Osteoblast (primary cell): ENCODE measurements around the gene RMI2. TPM values are rescaled to one million over a fixed set of nuclear protein-coding genes. Genes with fewer than 3 reads are reported as not detected.

Experiments used
- DNase-seq: peaks from one replicate; pipeline ENCODE4 v3.0.0; 2011; ENCODE audit warnings: low spot score, mixed read lengths; ENCODE audit not compliant: insufficient read length; ENCODE audit errors: missing footprints
- H2AFZ ChIP-seq: 2 replicates; pipeline ENCODE4 v1.6.0; 2011; ENCODE audit warnings: mild to moderate bottlenecking, low read length
- H3K27ac ChIP-seq: 2 replicates; pipeline ENCODE4 v1.5.1; 2011; ENCODE audit warnings: mild to moderate bottlenecking, low read depth, low read length, moderate library complexity
- H3K27me3 ChIP-seq: 2 replicates; pipeline ENCODE4 v1.6.0; 2012; ENCODE audit warnings: mild to moderate bottlenecking, control low read depth, inconsistent platforms, low read length, moderate library complexity; ENCODE audit not compliant: insufficient read depth
- H3K36me3 ChIP-seq: 2 replicates; pipeline ENCODE4 v1.5.1; 2011; ENCODE audit warnings: mild to moderate bottlenecking, low read length, control low read depth, moderate library complexity; ENCODE audit not compliant: insufficient read depth
- H3K4me1 ChIP-seq: 2 replicates; pipeline ENCODE4 v1.5.1; 2011; ENCODE audit warnings: mild to moderate bottlenecking, low read length, control low read depth, moderate library complexity; ENCODE audit not compliant: insufficient read depth
- H3K4me2 ChIP-seq: 2 replicates; pipeline ENCODE4 v1.6.0; 2011; ENCODE audit warnings: mild to moderate bottlenecking, low read length; ENCODE audit not compliant: insufficient read depth
- H3K4me3 ChIP-seq: fragments of 200-600 bp; sonication (generic); 3 replicates; pipeline ENCODE4 v1.5.1; 2012; ENCODE audit warnings: mild to moderate bottlenecking, low read length, inconsistent platforms; ENCODE audit not compliant: insufficient read depth
- H3K79me2 ChIP-seq: 2 replicates; pipeline ENCODE4 v1.6.0; 2012; ENCODE audit warnings: mild to moderate bottlenecking, low read length, control low read depth, inconsistent platforms; ENCODE audit not compliant: insufficient read depth
- H3K9me3 ChIP-seq: 2 replicates; pipeline ENCODE4 v1.5.1; 2011; ENCODE audit warnings: low read depth, low read length, control low read depth
- H4K20me1 ChIP-seq: 2 replicates; pipeline ENCODE4 v1.6.0; 2012; ENCODE audit warnings: mild to moderate bottlenecking, low read length, control low read depth; ENCODE audit not compliant: insufficient read depth
- total RNA-seq: library from RNA; depleted of rRNA; stranded (reverse); fragments of >200 nt; gene quantifications from 2 replicates; pipeline ENCODE4 v1.2.3, GENCODE V29; 2012
- TF ChIP-seq, protein P1 (sequence below): IDR thresholded peaks from 2 replicates; pipeline ENCODE4 v1.5.1; 2011; ENCODE audit warnings: mild to moderate bottlenecking, low read depth, low read length, moderate library complexity; ENCODE audit errors: extremely low read depth

RMI2 gene
- total RNA-seq, 1 donor = 1.4 TPM

DNA sequence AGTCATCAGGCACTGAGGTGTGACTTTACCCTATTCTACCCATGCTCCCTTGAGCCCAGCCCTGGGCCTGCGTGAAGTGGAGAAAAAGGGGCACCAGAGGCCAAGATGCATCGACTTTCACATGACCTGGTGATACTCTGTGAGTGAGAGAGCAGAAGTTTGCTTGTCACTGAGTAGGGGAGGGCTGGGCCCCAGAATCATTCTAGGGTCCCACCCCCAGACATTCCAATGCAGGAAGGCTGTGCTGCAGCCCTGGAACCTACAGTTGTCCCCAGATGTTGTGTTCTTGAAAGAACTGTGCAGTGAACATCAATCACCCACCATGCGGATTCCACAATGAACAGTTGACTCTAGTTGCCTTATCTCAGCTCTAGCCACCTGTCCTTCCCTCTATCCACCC lies 6.2 kb upstream of the RMI2 start:
- no peaks in the 10 kb centered on the region for H3K79me2 ChIP-seq
- no peak overlapping the region for H3K4me3 ChIP-seq
- no peaks in the 10 kb centered on the region for H3K27me3 ChIP-seq
- no peaks in the 10 kb centered on the region for H3K4me1 ChIP-seq
- H4K20me1 ChIP-seq = no peaks in the 10 kb centered on the region
- H3K27ac ChIP-seq = no peak overlapping the region
- H2AFZ ChIP-seq = no peak overlapping the region
- TF ChIP-seq, protein P1, sequence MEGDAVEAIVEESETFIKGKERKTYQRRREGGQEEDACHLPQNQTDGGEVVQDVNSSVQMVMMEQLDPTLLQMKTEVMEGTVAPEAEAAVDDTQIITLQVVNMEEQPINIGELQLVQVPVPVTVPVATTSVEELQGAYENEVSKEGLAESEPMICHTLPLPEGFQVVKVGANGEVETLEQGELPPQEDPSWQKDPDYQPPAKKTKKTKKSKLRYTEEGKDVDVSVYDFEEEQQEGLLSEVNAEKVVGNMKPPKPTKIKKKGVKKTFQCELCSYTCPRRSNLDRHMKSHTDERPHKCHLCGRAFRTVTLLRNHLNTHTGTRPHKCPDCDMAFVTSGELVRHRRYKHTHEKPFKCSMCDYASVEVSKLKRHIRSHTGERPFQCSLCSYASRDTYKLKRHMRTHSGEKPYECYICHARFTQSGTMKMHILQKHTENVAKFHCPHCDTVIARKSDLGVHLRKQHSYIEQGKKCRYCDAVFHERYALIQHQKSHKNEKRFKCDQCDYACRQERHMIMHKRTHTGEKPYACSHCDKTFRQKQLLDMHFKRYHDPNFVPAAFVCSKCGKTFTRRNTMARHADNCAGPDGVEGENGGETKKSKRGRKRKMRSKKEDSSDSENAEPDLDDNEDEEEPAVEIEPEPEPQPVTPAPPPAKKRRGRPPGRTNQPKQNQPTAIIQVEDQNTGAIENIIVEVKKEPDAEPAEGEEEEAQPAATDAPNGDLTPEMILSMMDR = no peak
- H3K4me2 ChIP-seq = no peak overlapping the region
- H3K36me3 ChIP-seq = no peaks in the 10 kb centered on the region
- no peak for DNase-seq
- H3K9me3 ChIP-seq = no peaks in the 10 kb centered on the region

DNA sequence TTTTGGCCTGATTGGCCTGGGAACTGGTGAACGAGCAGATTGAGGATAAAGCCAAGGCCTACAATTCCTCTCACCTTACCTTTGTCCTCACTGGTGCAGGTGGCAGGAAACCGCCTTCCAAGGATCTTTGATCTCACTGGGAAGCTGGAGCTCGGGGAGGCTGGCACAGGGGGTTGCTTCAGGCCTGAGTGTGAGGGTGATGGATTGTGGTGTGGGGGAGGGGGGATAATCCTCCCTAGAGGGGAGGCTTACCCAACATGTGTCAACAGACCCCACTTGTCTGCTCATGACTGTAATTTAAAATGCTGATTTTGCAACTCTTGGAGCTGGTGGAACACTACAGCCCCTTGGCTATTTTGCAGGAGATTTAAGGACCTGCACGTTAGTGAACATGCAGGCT lies 4.5 kb upstream of the RMI2 start:
- H4K20me1 ChIP-seq = no peaks in the 10 kb centered on the region
- H3K36me3 ChIP-seq = no peaks in the 10 kb centered on the region
- DNase-seq = no peak
- TF ChIP-seq, protein P1 = no peak
- no peaks in the 10 kb centered on the region for H3K27me3 ChIP-seq
- H3K27ac ChIP-seq = no peak overlapping the region
- H3K4me2 ChIP-seq = no peak overlapping the region
- peaks cover 1% of the 10 kb centered on the region for H3K79me2 ChIP-seq
- H3K4me1 ChIP-seq = peaks cover 5% of the 10 kb centered on the region
- H3K4me3 ChIP-seq = no peak overlapping the region
- no peak overlapping the region for H2AFZ ChIP-seq
- H3K9me3 ChIP-seq = no peaks in the 10 kb centered on the region

DNA sequence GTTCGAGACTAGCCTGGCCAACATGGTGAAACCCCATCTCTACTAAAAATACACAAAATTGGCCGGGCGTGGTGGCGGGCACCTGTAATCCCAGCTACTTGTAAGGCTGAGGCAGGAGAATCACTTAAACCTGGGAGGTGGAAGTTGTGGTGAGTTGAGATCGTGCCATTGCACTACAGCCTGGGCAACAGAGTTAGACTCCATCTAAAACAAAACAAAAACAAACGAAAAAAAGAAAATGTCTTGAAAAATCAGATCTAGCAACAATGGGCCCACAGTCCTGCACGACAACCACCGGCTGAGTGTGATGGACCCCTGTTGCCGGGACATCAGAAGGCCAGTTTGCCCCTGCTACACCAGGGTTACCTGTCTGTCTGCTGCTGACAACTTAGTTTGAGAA lies 3.9 kb upstream of the RMI2 start:
- peaks cover 8% of the 10 kb centered on the region for H3K4me1 ChIP-seq
- TF ChIP-seq, protein P1 = no peak
- no peak for DNase-seq

DNA sequence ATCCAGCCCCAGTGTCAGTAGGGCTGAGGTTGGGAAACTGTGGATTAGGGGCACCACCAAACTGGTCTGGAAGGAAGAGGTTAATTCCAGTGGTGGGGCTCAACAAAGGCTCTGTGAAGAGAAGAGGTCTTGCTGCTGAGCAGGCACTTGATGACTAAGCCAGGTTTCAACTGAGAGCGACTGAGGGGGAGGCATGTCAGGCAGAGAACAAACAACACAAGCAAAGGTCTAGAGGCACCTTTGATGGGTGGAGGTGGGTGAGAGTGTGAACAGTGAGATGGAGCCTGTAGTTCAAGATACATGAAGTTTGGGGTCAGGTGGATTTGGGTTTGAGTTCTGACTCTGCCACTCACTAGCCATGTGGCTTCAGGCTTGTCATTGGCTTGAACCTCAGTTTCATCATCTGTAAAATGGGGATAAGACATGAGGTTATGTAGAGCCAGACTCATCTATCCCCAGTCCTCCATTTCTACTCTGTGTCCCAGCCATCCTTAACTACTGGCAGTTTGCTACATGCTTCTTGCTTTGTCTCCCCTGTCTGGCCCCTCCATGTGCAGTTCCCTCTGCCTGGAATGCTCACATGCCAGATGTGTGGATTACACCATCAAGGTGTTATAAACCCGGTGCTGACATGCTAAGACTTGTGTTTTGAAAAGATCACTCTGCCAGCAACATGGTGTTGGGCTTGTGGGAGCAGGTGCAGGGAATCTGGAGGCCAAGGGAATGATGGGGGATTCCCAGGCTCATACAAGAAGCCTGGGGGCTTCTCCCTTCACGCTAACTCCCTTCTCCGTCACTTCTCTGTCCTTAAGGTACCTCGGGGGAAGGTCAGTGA lies 3.0 kb upstream of the RMI2 start:
- no peak for DNase-seq
- no peak overlapping the region for H3K27ac ChIP-seq
- no peak overlapping the region for H2AFZ ChIP-seq
- H3K36me3 ChIP-seq = no peaks in the 10 kb centered on the region
- H3K4me2 ChIP-seq = no peak overlapping the region
- H3K4me1 ChIP-seq = peaks cover 8% of the 10 kb centered on the region
- H4K20me1 ChIP-seq = no peaks in the 10 kb centered on the region
- peaks cover 5% of the 10 kb centered on the region for H3K79me2 ChIP-seq
- H3K27me3 ChIP-seq = no peaks in the 10 kb centered on the region
- no peaks in the 10 kb centered on the region for H3K9me3 ChIP-seq
- TF ChIP-seq, protein P1 = no peak
- no peak overlapping the region for H3K4me3 ChIP-seq

More for the DNA sequence above, 3.9 kb upstream of the RMI2 start:
- Histone ChIP-seq H2AFZ (no peak overlapping the region), H3K4me3 (no peak overlapping the region), H4K20me1 (no peaks in the 10 kb centered on the region), H3K36me3 (no peaks in the 10 kb centered on the region), H3K27ac (no peak overlapping the region), H3K79me2 (peaks cover 5% of the 10 kb centered on the region), H3K4me2 (no peak overlapping the region), H3K9me3 (no peaks in the 10 kb centered on the region), H3K27me3 (no peaks in the 10 kb centered on the region)
